ENCODE data around the gene AGTRAP.

Gene AGTRAP

DNA sequence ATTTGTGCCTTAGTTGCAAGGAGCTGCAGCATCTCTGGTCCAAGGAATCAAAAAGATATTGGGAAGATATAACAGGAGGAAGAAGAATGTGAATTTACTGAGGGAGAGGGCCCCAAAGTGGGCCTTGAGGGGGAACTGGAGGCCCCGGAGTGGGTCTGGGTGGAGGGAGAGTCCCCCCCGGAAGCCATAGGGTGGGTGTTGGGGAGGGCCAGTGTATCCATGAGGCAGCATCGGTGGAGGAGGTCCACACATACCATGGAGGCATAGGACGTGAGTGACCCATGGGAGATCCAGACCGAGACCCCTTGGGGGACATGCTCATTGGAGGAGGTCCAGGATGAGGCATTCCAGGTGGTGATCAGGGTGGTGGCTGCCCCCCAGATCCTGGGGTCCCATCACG lies 25.3 kb downstream of the AGTRAP start:
- ATAC-seq (ENCODE audit: insufficient read depth, low read depth), result no peak
- H3K9me3 ChIP-seq (ENCODE audit: insufficient read depth, low read length, severe bottlenecking), result no peaks in the 10 kb centered on the region
- H4K20me1 ChIP-seq (ENCODE audit: insufficient read depth, low read length), result no peaks in the 10 kb centered on the region
- DNase-seq, result no peak
- no peak overlapping the region for H3K27ac ChIP-seq (ENCODE audit: low read length)
- H3K4me1 ChIP-seq (ENCODE audit: insufficient read depth, low read length), result no peaks in the 10 kb centered on the region
- no peak overlapping the region for H3K4me2 ChIP-seq (ENCODE audit: insufficient read depth, low read length)
- TF ChIP-seq, protein P1, sequence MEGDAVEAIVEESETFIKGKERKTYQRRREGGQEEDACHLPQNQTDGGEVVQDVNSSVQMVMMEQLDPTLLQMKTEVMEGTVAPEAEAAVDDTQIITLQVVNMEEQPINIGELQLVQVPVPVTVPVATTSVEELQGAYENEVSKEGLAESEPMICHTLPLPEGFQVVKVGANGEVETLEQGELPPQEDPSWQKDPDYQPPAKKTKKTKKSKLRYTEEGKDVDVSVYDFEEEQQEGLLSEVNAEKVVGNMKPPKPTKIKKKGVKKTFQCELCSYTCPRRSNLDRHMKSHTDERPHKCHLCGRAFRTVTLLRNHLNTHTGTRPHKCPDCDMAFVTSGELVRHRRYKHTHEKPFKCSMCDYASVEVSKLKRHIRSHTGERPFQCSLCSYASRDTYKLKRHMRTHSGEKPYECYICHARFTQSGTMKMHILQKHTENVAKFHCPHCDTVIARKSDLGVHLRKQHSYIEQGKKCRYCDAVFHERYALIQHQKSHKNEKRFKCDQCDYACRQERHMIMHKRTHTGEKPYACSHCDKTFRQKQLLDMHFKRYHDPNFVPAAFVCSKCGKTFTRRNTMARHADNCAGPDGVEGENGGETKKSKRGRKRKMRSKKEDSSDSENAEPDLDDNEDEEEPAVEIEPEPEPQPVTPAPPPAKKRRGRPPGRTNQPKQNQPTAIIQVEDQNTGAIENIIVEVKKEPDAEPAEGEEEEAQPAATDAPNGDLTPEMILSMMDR (IDR thresholded peaks at IDR 0.05; ENCODE audit: borderline replicate concordance, extremely low read depth, low read length, poor library complexity, severe bottlenecking), result no peak
- TF ChIP-seq EZH2 (IDR thresholded peaks at IDR 0.05; ENCODE audit: borderline replicate concordance, low read depth, low read length, severe bottlenecking), result no peak
- H3K4me3 ChIP-seq (ENCODE audit: low read depth in 1 of 2, low read length in 2 of 2), result no peak overlapping the region
- H3K79me2 ChIP-seq (ENCODE audit: insufficient read depth, low read length), result no peaks in the 10 kb centered on the region
- H3K36me3 ChIP-seq (ENCODE audit: insufficient read depth, low read length), result no peaks in the 10 kb centered on the region
- H3K27me3 ChIP-seq (ENCODE audit: insufficient read depth, low read length, poor library complexity), result peaks cover 3% of the 10 kb centered on the region
- H3K9ac ChIP-seq (ENCODE audit: low read depth, low read length), result no peak overlapping the region
- H2AFZ ChIP-seq (ENCODE audit: low read depth, low read length), result no peak overlapping the region

GRCh38 chr1:11761988-11762406 lies 26.1 kb downstream of the AGTRAP start, which contains the start of gene C1orf167:
C1orf167 (plus strand) TSS chr1:11762193; CDS start chr1:11764401, 2,208 bp downstream.
- H3K4me3 ChIP-seq (ENCODE audit: low read depth in 1 of 2, low read length in 2 of 2), result no peak within 1 kb of the TSS

DNA sequence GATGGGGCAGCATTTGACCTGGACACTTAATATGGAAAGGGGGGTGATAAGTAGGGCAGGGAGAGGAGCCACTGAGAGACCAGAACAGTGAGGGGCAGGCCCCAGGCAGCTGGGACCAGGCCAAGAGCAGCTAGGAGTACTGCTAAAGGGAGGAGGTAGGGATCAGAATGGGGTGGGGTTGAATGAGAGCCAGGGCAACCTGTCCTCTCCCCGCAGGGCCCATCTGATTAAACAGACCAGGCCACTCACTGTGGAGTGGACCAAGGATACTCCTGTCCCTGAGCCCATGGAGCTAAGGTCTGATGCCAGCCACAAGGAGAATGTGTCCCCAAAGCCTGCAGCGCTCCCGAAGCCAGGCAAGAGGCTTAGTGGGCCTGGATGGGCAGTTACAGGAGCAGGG lies 28.2 kb downstream of the AGTRAP start:
- no peak for ATAC-seq (ENCODE audit: insufficient read depth, low read depth)
- H3K4me1 ChIP-seq (ENCODE audit: insufficient read depth, low read length), result no peaks in the 10 kb centered on the region
- no peak for TF ChIP-seq EZH2 (IDR thresholded peaks at IDR 0.05; ENCODE audit: borderline replicate concordance, low read depth, low read length, severe bottlenecking)
- TF ChIP-seq, protein P1 (IDR thresholded peaks at IDR 0.05; ENCODE audit: borderline replicate concordance, extremely low read depth, low read length, poor library complexity, severe bottlenecking), result no peak
- no peaks in the 10 kb centered on the region for H3K36me3 ChIP-seq (ENCODE audit: insufficient read depth, low read length)
- no peak overlapping the region for H3K27ac ChIP-seq (ENCODE audit: low read length)
- H3K4me3 ChIP-seq (ENCODE audit: low read depth in 1 of 2, low read length in 2 of 2), result no peak overlapping the region
- no peaks in the 10 kb centered on the region for H3K9me3 ChIP-seq (ENCODE audit: insufficient read depth, low read length, severe bottlenecking)
- H3K9ac ChIP-seq (ENCODE audit: low read depth, low read length), result no peak overlapping the region
- H3K79me2 ChIP-seq (ENCODE audit: insufficient read depth, low read length), result no peaks in the 10 kb centered on the region
- peaks cover 3% of the 10 kb centered on the region for H3K27me3 ChIP-seq (ENCODE audit: insufficient read depth, low read length, poor library complexity)
- DNase-seq, result no peak
- H4K20me1 ChIP-seq (ENCODE audit: insufficient read depth, low read length), result no peaks in the 10 kb centered on the region
- no peak overlapping the region for H2AFZ ChIP-seq (ENCODE audit: low read depth, low read length)
- H3K4me2 ChIP-seq (ENCODE audit: insufficient read depth, low read length), result no peak overlapping the region

More at GRCh38 chr1:11761988-11762406, 26.1 kb downstream of the AGTRAP start, which contains the start of gene C1orf167:
- H3K4me1 ChIP-seq (ENCODE audit: insufficient read depth, low read length), result no peaks in the 10 kb centered on the region
- TF ChIP-seq, protein P1 (IDR thresholded peaks at IDR 0.05; ENCODE audit: borderline replicate concordance, extremely low read depth, low read length, poor library complexity, severe bottlenecking), result no peak
- TF ChIP-seq EZH2 (IDR thresholded peaks at IDR 0.05; ENCODE audit: borderline replicate concordance, low read depth, low read length, severe bottlenecking), result no peak
- H3K9ac ChIP-seq (ENCODE audit: low read depth, low read length), result no peak within 1 kb of the TSS
- no peak within 1 kb of the TSS for H3K27ac ChIP-seq (ENCODE audit: low read length)
- no peaks in the 10 kb centered on the region for H3K9me3 ChIP-seq (ENCODE audit: insufficient read depth, low read length, severe bottlenecking)
- H3K4me2 ChIP-seq (ENCODE audit: insufficient read depth, low read length), result no peak within 1 kb of the TSS
- DNase-seq (no peak), ATAC-seq (ENCODE audit: insufficient read depth, low read depth) (no peak)
- H4K20me1 ChIP-seq (ENCODE audit: insufficient read depth, low read length), result no peaks in the 10 kb centered on the region
- H3K36me3 ChIP-seq (ENCODE audit: insufficient read depth, low read length), result no peaks in the 10 kb centered on the region
- H3K27me3 ChIP-seq (ENCODE audit: insufficient read depth, low read length, poor library complexity), result peaks cover 3% of the 10 kb centered on the region
- no peaks in the 10 kb centered on the region for H3K79me2 ChIP-seq (ENCODE audit: insufficient read depth, low read length)
- no peak within 1 kb of the TSS for H2AFZ ChIP-seq (ENCODE audit: low read depth, low read length)

GRCh38 chr1:11764519-11764918 lies 28.6 kb downstream of the AGTRAP start:
- no peak overlapping the region for H3K4me3 ChIP-seq (ENCODE audit: low read depth in 1 of 2, low read length in 2 of 2)
- peaks cover 3% of the 10 kb centered on the region for H3K27me3 ChIP-seq (ENCODE audit: insufficient read depth, low read length, poor library complexity)
- H3K4me2 ChIP-seq (ENCODE audit: insufficient read depth, low read length), result no peak overlapping the region
- H4K20me1 ChIP-seq (ENCODE audit: insufficient read depth, low read length), result no peaks in the 10 kb centered on the region
- H3K79me2 ChIP-seq (ENCODE audit: insufficient read depth, low read length), result no peaks in the 10 kb centered on the region
- ATAC-seq (ENCODE audit: insufficient read depth, low read depth) (no peak), DNase-seq (no peak)
- H3K9me3 ChIP-seq (ENCODE audit: insufficient read depth, low read length, severe bottlenecking), result no peaks in the 10 kb centered on the region
- no peaks in the 10 kb centered on the region for H3K36me3 ChIP-seq (ENCODE audit: insufficient read depth, low read length)
- H2AFZ ChIP-seq (ENCODE audit: low read depth, low read length), result no peak overlapping the region
- no peak overlapping the region for H3K9ac ChIP-seq (ENCODE audit: low read depth, low read length)
- H3K27ac ChIP-seq (ENCODE audit: low read length), result no peak overlapping the region
- TF ChIP-seq, protein P1 (IDR thresholded peaks at IDR 0.05; ENCODE audit: borderline replicate concordance, extremely low read depth, low read length, poor library complexity, severe bottlenecking), result no peak
- no peak for TF ChIP-seq EZH2 (IDR thresholded peaks at IDR 0.05; ENCODE audit: borderline replicate concordance, low read depth, low read length, severe bottlenecking)
- H3K4me1 ChIP-seq (ENCODE audit: insufficient read depth, low read length), result no peaks in the 10 kb centered on the region

All from DND-41 (cell line).